ENCODE results near the gene PWWP2A.

- TF ChIP-seq CTCF (IDR thresholded peaks at IDR 0.05; ENCODE audit: low read depth, low read length) (no peak), EZH2phosphoT487 (IDR thresholded peaks at IDR 0.05; ENCODE audit: low read depth) (no peak)
Measured at GRCh38 chr5:160087199-160087598, 32.1 kb downstream of the PWWP2A start.
